HG03064 (cell line): ENCODE data around the gene PYY.
"Not testable (repeated sequence)": the region's sequence is repeated elsewhere in the genome, so short reads cannot be mapped to it uniquely, and the experiment has no call there.

Experiments used
- ATAC-seq: cut with Tn5 transposase; IDR thresholded peaks from one replicate; pipeline ENCODE4 v1.9.1; 2021; ENCODE audit warnings: low read depth; ENCODE audit not compliant: unreplicated experiment

Gene PYY

DNA sequence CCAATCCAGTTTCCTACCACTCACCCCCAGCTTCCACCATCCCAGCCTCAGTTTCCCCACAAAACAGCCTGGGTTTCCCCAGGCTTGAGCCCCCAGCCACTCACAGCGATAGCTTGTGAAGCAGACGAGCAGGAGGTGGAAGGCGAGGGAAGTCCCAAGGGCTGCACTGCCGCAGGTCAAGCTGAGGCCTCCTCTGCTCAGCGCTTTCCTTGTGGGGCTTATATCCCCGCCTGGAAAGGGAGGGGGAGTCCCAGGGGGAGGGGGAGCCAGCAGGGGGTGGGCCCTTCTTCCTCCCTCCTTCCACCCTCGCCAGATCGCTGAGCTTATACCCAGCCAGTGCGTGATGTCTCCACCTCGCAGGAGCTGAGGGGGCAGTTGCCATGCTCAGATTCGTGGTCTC, at the start of gene PYY:
Gene PYY, minus strand, starts transcription at position 195 of the 400 bp plus-strand sequence. CDS start 457 bp downstream, outside the sequence.
- no peak for ATAC-seq

DNA sequence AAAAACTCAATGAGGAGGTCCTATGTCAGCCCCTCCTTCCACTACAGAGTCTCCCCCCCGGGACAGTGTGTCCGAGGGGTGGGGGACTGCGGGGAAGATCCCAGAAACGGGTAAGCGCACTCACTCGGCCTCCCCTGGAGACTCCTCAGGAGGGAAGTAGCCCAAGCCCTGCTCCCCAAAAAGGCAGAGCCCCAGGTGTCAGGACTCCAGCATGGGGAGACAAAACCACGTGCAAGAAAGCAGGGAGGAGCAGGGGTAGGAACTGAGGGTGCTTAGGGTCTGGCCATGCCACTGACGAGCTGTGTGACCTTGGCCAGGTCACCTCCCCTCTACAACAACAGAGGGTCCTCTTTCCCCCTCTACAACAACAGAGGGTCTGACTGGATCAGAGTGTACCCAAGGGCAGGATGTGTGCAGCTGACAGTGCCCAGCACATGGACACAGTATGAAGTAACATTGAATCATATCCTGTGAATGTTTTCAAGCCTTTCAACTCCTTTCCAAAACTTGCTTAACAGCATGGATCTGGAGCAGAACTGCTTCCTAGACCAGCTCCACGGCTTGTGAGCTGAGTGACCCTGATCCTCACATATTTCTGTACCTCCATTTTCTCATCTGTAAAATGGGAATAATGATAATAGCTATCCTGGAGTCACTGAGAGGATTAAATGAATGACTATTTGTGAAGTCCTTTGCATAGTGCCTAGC, 48.6 kb upstream of the PYY start:
- ATAC-seq: no peak

DNA sequence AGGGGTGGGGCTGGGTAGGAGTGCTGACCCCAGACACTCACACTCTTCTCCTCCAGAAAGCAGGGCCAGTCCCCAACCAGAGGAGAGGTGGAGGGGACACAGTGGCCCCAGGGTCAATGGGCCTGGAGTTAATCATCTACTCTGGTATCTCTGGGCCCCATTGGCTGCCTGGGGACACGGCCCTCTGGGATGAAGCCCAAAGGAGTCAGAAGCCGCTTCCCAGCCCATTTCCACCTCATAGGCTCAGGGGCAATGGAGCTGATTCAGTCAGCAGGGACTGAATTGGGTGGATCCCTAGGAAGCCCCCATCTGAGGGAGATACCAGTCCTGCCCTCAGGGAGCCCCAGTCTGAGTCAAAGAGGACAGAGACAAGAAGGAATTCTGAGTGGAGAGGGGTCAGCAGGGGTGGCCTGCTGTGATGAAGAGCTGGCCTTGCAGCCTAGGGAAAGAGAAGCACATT, 47.8 kb upstream of the PYY start:
- no peak for ATAC-seq

DNA sequence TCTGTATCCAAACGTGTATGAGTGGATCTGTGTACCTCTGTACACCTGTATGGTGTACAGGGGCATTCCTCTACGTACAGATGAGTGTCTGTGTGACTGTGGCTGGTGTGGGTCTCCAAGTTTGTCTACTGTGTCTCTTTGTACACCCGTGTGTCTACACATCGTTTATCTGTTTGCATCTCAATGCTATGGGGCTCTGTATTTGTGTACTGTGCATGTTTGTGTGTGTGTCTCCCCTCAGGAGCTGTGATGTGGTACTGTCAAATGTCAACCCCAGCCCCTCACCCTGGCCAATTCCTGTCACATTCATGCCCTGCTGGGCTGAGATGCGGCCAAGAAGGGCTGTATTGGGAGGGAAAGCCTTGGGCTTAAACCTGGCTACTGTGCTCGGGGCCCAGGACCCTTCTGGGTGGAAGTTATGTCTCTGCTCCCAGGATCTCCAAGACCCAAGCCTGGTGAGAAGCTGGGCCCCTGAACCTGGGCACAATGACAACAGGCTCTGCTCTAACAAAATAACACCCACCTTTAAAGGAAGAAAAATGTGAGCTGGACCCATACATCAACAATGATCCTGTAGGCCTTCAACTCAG, 47.2 kb upstream of the PYY start:
- no peak for ATAC-seq

DNA sequence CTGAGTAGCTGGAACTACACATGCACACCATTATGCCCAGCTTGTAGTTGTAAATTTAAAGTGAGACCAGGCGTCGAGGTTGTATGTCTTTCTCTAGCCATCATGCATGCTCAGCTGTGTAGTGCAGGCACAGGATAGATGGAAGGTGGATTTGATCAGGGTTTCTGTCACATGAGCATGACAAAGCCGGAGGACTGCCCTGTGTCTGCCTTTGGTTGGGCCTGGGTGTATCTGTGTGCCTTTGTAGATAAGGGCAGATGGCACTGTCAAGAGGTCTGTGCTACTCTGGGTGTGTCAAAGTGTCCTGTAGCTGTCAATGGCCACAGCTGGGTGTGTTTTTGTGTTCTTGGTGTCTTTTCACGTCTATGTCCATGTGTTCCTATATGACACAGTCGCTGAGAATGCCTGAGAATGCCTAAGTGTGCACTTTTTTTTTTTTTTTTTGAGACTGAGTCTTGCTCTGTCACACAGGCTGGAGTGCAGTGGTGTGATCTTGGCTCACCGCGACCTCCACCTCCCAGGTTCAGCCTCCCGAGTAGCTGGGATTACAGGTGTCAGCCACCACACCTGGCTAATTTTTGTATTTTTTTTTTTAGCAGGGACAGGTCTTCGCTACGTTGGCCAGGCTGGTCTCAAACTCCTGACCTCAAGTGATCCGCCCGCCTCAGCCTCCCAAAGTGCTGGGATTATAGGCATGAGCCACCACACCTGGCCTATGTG, 46.6 kb upstream of the PYY start:
- no peak for ATAC-seq

DNA sequence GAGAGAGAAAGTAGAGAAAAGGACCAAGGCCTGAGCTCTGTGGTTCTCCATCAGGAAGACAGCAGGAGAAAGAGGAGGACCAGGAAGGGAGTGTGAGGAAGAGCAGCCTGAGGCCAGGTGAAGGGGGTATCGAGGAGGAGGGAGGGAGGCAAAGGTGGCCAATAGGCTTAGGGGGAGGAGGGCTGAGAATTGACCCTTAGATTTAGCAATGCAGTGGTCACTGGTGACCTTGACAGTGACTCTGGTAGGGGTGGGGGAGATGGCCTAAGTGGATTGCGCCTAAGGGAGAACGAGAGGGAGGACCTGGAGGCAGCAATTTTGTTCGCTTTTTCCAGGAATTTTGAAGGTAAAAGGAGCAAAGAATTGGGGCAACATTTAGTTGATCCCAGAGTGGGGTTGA, 45.3 kb upstream of the PYY start:
- no peak for ATAC-seq

DNA sequence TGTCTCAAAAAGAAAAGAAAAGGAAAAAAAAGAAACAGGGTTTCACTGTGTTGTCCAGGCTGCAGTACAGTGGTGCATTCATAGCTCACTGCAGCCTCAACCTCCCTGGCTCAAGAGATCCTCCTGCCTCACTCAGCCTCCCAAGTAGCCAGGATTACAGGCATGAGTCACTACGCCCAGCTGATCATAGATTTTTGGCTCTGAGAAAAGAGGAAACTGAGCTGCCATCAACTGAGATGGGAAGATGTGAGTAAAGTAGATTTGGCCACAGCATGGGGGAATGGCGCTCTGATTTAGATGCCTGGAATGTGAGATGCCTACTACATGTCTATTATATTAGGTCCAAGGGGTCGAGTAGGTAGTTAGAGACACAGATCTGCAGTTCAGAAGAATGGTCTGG, 44.8 kb upstream of the PYY start:
- no peak for ATAC-seq

DNA sequence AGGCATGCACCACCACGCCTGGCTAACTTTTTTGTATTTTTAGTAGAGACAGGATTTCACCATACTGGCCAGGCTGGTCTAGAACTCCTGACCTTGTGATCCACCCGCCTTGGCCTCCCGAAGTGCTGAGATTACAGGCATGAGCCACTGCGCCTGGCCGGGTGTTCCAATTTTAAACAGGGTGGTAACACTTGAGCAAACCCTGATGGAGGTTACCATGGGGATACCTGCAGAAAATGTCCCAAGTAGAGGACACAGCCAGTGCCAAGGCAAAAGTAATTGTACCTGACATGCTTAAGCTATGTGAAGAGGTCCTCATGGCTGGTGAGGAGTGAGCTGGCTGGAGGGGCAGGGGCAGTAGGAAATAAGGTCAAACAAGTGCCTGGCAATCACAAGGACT, 43.4 kb upstream of the PYY start:
- ATAC-seq: not testable (repeated sequence)

DNA sequence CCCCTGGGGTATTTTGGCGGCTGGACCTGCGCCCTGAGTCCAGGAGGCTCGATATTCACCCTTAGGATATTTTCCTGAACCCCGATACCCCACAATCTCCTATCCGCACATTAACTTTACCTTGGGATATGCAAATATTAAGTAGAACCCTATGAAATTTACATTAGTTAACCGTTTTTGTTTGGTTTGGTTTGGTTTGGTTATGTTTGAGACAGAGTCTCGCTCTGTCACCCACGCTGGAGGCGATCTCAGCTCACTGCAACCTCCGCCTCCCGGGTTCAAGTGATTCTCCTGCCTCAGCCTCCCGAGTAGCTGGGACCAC, 41.4 kb upstream of the PYY start:
- no peak for ATAC-seq

DNA sequence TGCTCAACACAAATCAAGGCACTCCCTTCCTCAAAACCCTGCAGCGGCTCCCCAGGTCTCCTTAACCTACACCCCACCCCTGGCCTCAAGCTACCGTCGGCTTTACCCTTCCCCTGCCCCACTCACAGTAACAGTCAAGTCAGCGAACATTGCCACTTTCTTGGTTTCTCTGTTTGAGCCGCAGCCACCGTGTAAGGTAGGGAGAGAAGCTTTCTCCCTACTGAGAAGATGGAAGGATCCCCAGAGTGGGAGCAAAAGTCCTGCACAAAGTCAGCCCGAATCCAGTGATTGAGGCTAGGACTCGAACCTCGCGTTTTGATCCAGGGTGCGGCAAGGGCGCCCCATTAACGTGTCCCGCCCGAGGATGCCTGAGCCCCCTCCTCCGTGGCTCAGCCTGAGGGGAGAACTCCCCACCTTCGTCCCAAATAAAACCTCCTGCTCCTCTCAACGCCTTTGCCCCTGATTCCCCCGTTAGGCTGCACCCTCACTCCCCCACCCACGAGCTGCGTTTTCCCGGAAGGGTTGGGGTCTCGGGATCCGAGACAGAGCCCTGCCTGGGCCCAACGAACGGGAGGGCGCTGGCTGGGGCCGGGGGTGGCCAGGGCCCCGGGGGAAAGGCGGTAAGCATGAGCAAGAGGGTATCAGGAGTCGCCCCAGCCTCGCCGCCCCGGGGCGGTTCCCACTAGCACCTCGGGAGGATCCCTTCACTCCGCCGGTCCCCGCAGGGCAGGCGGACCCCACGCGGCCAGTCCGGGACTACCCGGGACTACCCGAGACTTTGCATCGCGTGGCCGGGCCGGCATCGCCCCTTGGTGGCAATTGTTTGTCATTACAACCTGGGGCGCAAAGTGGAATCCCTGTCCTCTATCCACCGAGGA, 40.8 kb upstream of the PYY start:
- ATAC-seq: no peak

DNA sequence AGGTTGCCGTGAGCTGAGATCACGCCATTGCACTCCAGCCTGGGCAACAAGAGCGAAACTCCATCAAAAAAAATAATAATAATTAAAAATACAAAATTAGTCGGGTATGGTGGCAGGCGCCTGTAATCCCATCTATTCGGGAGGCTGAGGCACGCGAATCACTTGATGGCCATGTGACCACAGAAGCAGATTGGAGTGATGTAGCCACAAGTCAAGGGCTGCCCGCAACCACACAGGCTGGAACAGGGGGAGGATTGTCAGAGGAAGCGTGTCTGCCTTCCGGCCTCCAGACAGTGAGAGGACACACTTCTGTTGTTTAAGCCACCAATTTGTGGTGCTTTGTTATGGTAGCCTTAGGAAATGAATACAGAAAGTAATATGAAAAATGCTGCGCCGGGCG, 38.9 kb upstream of the PYY start:
- no peak for ATAC-seq

DNA sequence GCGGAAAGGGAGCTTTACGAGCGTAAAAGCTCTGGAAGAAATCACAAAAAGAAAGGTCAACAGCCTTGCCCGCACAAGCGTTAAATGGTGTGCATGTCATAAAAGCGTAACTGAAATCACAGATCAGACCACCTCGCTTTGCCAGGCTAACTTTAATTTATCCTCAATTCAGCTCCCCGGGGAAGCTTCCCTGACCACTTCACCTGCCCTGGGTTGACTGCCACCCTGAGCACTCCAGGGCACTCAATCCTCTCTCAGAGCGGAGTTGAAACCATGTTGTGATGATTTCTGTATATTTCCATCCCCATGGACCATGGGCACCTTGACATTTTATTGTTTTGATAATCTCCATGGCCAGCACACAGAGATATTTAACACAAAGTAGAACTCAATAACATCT, 34.6 kb upstream of the PYY start:
- ATAC-seq: no peak

DNA sequence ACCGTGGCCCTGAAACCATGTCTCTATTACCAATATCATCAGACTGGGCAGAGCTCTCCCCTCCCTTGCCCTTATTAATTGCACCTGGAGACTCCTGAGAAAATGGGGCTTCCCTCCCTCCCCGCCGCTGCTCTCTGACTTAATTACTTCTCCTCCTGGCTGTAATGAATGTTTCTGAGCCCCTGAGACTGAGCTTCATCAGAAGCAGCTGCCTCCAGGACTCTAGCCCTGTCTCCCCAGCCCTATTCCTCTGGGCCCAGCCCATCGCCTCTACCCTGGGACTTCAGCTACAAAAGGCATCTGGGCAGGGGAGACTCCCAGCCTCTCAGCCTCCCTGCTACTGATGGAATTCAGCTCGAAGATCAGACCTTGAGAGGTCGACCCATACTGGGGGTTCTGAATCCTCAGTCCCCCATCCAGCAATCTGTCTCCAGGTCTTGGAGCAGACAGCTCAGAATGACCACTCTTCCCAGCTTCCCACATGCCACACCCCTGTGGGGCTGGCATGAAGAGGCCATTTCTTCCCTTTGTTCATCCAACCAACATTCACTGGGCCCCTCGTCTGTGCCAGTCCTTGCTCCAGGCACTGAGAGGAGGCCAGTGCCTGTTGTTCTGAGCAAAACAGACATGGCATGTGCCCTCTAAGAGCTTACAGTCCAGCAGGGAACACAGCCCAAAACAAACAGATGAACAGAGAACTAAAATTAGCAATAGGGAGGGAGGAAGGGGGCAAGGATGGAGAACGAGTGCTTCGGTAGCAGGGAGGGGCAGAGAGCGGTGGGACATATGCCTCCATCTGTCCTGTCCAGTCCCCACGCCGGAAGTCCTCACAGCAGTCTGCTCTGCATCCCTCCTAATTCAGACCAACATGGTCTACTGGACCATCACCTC, 33.6 kb upstream of the PYY start:
- no peak for ATAC-seq

DNA sequence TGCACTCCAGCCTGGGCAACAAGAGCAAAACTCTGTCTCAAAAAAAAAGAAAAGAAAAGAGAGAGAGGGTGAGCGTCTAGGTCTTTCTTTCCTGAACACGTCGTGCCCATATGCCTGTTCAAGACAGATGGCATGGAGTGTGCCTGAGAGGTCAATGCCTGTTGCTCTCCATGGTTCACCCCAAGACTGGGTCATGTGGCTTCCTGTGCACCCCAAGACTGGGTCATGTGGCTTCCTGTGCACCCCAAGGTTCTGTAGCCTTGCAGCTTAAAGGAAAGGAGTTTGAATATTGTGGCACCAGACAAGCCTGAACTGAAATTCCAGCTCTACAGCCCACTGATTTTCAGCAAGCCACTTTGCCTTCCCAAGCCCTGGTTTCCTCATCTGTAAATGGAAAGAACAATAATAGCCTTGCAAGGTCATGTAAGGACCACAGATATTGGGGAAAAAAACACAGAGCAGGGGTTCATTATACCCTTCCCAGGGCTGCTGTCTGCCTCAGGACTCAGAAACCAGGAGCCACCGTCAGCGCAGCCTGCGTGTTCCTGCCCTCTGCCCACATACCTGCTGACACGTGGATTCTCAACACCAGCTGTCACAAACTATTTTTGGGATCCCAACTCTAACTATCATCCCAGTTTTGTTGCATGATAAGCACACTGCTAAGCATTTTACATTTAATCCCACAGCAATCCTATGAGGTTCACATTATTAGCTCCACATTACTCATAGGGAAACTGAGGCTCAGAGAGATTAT, 32.7 kb upstream of the PYY start:
- ATAC-seq: no peak

DNA sequence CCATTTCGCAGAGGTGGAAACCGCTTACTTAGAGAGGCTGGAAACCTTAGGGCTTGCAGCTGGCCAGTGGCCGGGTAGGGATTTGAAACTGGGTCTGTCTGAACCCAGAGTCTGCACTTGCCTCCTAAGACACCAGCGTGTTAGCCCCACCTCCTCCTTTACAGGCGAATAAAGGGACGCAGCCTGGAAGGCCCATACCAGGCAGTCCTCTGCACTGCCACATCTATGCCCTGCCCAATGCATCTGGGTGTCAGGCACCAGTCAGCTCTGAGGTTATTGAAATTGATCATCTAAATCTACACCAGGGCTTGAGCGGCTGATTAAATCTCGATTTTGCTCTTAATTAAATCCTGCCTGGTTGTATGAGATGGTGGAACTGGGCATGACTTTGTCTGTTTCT, 30.8 kb upstream of the PYY start:
- ATAC-seq: no peak

DNA sequence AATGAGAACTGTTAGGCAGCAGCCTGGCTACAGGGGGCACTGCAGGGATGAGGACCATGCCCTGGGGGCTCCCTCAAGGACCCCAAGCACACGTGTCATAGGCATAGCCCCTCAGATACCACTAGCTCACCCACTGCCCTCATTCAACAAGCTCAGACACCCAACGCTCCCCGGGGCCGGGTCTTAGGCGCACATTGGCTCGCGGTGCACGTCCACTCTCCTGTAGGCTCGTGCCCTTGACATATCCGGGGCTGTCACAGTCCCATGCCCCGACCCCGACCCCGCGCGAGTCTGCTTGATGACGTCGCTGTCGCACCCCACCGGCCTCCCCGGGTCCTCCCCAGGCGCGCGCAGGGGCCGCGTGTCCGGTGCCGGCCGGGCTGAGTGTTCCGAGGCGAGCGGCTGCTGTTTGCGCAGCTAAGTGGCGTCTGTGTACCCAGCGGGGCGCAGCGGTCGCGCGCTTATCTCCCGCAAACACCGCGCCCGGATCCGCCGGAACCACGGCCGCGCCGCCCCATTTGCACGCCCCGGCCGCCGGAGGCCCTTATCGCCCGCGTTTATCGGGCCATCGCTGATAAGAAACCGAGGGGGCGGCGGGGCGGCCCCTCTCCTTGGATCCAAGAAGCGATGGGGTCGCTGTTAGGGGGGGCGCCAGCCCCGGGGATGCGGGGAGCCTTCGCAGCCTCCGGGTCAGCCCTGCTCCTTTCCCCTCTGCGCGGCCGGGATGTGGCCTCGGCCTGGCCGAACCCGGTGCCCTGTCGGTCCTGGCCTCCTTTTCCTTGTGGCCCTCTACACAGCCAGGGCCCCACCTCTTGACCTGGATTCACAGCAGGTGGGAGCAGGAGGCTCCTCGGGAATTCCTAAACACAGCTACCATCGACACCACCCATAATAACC, 30.0 kb upstream of the PYY start:
- no peak for ATAC-seq

DNA sequence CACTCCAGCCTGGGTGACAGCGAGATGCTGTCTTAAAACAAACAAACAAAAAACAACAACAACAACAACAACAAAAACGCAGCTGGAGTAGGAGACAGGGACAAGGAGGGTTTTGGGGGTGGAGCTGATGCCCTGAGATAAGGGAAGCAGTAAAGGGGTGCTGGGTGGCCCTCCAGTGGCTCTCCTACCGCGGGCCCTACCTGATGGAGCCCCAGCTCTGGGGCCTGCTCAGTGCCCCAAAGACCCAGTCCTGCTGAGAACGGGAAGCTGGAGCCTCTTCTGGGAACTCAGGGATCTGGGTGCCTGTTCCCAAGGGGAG, 29.4 kb upstream of the PYY start:
- no peak for ATAC-seq

DNA sequence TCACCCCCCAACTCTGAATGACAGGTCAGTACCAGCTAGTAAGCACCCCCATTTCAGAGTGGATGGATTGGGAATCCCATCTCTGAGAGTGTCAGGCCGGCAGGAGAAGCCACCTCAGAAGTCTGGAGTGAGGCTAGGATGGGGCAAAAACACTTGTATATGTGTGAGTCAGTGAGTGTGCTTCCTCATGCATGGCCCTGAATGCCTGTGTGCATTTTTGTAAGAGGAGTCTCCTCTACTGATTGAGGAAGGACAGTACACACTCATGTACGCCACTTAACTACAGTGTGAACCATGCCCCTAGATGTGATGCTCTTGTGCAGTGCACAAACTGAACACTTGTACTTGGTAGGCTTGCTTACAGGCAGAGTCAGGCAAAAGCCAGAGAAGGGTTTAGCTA, 28.4 kb upstream of the PYY start:
- no peak for ATAC-seq

DNA sequence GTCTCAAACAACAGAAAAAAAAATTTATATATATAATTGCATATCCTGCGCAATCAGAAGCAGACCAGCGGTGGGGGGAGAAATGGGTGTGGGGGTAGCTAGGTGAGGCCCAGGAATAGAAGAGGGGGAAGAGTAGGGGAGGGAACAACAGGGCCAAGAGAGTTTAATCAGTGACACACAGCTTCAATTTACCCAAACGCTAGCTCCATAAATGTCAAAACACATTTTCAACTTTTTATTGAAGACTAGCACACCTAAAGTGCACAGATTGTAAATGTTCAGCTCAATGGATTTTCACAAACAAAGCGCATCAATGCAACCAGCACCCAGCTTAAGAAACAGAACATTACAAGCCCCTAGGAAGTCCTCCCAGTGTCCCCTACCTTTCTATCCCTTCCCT, 25.9 kb upstream of the PYY start:
- ATAC-seq: no peak
